ENCODE results near the gene EMILIN3.

The EMILIN3 gene

GRCh38 chr20:41345729-41346067 lies 20.9 kb downstream of the EMILIN3 start:
- ATAC-seq (ENCODE audit: insufficient read depth, low read depth) (no peak), DNase-seq (no peak)
- Histone ChIP-seq H3K27me3 (ENCODE audit: insufficient read depth, low read length, poor library complexity) (peaks cover 3% of the 10 kb centered on the region), H2AFZ (ENCODE audit: low read depth, low read length) (no peak overlapping the region), H3K36me3 (ENCODE audit: insufficient read depth, low read length) (no peaks in the 10 kb centered on the region), H3K9me3 (ENCODE audit: insufficient read depth, low read length, severe bottlenecking) (no peaks in the 10 kb centered on the region), H3K4me2 (ENCODE audit: insufficient read depth, low read length) (no peak overlapping the region), H3K79me2 (ENCODE audit: insufficient read depth, low read length) (no peaks in the 10 kb centered on the region), H3K9ac (ENCODE audit: low read depth, low read length) (no peak overlapping the region), H3K27ac (ENCODE audit: low read length) (no peak overlapping the region), H3K4me3 (ENCODE audit: low read depth in 1 of 2, low read length in 2 of 2) (no peak overlapping the region), H4K20me1 (ENCODE audit: insufficient read depth, low read length) (peaks cover 8% of the 10 kb centered on the region; the same call in 1 of the 2 replicates), H3K4me1 (ENCODE audit: insufficient read depth, low read length) (no peaks in the 10 kb centered on the region)
- TF ChIP-seq EZH2 (IDR thresholded peaks at IDR 0.05; ENCODE audit: borderline replicate concordance, low read depth, low read length, severe bottlenecking): no peak
- TF ChIP-seq, protein P1, sequence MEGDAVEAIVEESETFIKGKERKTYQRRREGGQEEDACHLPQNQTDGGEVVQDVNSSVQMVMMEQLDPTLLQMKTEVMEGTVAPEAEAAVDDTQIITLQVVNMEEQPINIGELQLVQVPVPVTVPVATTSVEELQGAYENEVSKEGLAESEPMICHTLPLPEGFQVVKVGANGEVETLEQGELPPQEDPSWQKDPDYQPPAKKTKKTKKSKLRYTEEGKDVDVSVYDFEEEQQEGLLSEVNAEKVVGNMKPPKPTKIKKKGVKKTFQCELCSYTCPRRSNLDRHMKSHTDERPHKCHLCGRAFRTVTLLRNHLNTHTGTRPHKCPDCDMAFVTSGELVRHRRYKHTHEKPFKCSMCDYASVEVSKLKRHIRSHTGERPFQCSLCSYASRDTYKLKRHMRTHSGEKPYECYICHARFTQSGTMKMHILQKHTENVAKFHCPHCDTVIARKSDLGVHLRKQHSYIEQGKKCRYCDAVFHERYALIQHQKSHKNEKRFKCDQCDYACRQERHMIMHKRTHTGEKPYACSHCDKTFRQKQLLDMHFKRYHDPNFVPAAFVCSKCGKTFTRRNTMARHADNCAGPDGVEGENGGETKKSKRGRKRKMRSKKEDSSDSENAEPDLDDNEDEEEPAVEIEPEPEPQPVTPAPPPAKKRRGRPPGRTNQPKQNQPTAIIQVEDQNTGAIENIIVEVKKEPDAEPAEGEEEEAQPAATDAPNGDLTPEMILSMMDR (IDR thresholded peaks at IDR 0.05; ENCODE audit: borderline replicate concordance, extremely low read depth, low read length, poor library complexity, severe bottlenecking): no peak

GRCh38 chr20:41344938-41345728 lies 21.5 kb downstream of the EMILIN3 start:
- Histone ChIP-seq H3K27me3 (ENCODE audit: insufficient read depth, low read length, poor library complexity) (peaks cover under 1% of the 10 kb centered on the region), H3K27ac (ENCODE audit: low read length) (no peak overlapping the region), H3K9ac (ENCODE audit: low read depth, low read length) (no peak overlapping the region), H3K4me3 (ENCODE audit: low read depth in 1 of 2, low read length in 2 of 2) (no peak overlapping the region), H3K4me1 (ENCODE audit: insufficient read depth, low read length) (peaks cover 4% of the 10 kb centered on the region), H3K79me2 (ENCODE audit: insufficient read depth, low read length) (no peaks in the 10 kb centered on the region), H3K4me2 (ENCODE audit: insufficient read depth, low read length) (no peak overlapping the region), H3K9me3 (ENCODE audit: insufficient read depth, low read length, severe bottlenecking) (no peaks in the 10 kb centered on the region), H2AFZ (ENCODE audit: low read depth, low read length) (no peak overlapping the region), H4K20me1 (ENCODE audit: insufficient read depth, low read length) (peaks cover 8% of the 10 kb centered on the region; the same call in 1 of the 2 replicates), H3K36me3 (ENCODE audit: insufficient read depth, low read length) (no peaks in the 10 kb centered on the region)
- DNase-seq: no peak
- ATAC-seq (ENCODE audit: insufficient read depth, low read depth): no peak
- no peak for TF ChIP-seq EZH2 (IDR thresholded peaks at IDR 0.05; ENCODE audit: borderline replicate concordance, low read depth, low read length, severe bottlenecking)
- TF ChIP-seq, protein P1 (IDR thresholded peaks at IDR 0.05; ENCODE audit: borderline replicate concordance, extremely low read depth, low read length, poor library complexity, severe bottlenecking): no peak

DNA sequence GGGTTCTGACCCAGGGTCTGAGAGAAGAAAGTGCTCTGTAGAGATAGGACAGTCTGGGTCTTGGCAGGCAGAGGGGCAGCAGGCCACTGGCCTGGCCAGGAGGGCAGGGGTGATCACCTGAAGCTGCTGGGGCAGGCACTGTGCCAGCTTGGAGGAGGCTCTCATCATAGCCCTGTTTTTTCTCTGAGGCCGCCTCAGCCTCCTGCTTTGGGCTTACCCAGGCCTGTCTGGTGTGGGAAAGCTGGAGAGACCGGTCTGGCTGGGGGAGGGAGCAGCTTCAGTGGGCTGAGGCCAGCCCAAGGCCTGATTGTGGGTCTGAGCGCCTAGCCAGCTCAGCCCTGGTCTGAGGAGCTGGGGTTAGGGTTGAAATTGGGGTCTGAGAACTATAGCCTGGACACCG lies 22.1 kb downstream of the EMILIN3 start:
- H3K27ac ChIP-seq (ENCODE audit: low read length): no peak overlapping the region
- H3K9me3 ChIP-seq (ENCODE audit: insufficient read depth, low read length, severe bottlenecking): no peaks in the 10 kb centered on the region
- peaks cover 9% of the 10 kb centered on the region for H3K4me1 ChIP-seq (ENCODE audit: insufficient read depth, low read length)
- no peak overlapping the region for H3K9ac ChIP-seq (ENCODE audit: low read depth, low read length)
- no peak overlapping the region for H3K4me2 ChIP-seq (ENCODE audit: insufficient read depth, low read length)
- peaks cover 8% of the 10 kb centered on the region; the same call in 1 of the 2 replicates for H4K20me1 ChIP-seq (ENCODE audit: insufficient read depth, low read length)
- DNase-seq: no peak
- H2AFZ ChIP-seq (ENCODE audit: low read depth, low read length): no peak overlapping the region
- no peaks in the 10 kb centered on the region for H3K79me2 ChIP-seq (ENCODE audit: insufficient read depth, low read length)
- H3K36me3 ChIP-seq (ENCODE audit: insufficient read depth, low read length): no peaks in the 10 kb centered on the region
- no peak overlapping the region for H3K4me3 ChIP-seq (ENCODE audit: low read depth in 1 of 2, low read length in 2 of 2)
- H3K27me3 ChIP-seq (ENCODE audit: insufficient read depth, low read length, poor library complexity): no peaks in the 10 kb centered on the region
- no peak for TF ChIP-seq EZH2 (IDR thresholded peaks at IDR 0.05; ENCODE audit: borderline replicate concordance, low read depth, low read length, severe bottlenecking)
- TF ChIP-seq, protein P1 (IDR thresholded peaks at IDR 0.05; ENCODE audit: borderline replicate concordance, extremely low read depth, low read length, poor library complexity, severe bottlenecking): no peak
- ATAC-seq (ENCODE audit: insufficient read depth, low read depth): no peak

Measured in DND-41 (cell line).